Naive thymus-derived CD4-positive, alpha-beta T cell (primary cell): ENCODE data around the gene C1orf52. TPM values are rescaled to one million over a fixed set of nuclear protein-coding genes. Genes with fewer than 3 reads are reported as not detected.

Experiments used
- ATAC-seq: fragments of 150-1000 bp; cut with Tn5 transposase; 2 replicates; pipeline ENCODE4 v1.10.0; 2021; ENCODE audit warnings: mild to moderate bottlenecking, moderate library complexity
- CTCF ChIA-PET: fragments of 350-600 bp; sonication (Branson Sonifier 250); formaldehyde crosslinking; loops from one replicate; lab custom pipeline; 2021; ENCODE audit warnings: antibody characterized with exemption; lab: Charles Lee
- POLR2A ChIA-PET: fragments of 350-600 bp; sonication (Branson Sonifier 250); formaldehyde crosslinking; loops from one replicate; lab custom pipeline; 2021; ENCODE audit warnings: antibody characterized with exemption, inconsistent platforms; lab: Charles Lee
- DNase-seq, 9 donors: peaks; one replicate each; pipeline versions ENCODE4 v3.0.0 to v3.0.0-alpha.2; 2020 to 2022; ENCODE audit warnings: mixed read lengths in 1 of 9
- H3K27ac ChIP-seq: one replicate; pipeline ENCODE4 v1.7.0; 2013; ENCODE audit warnings: mild to moderate bottlenecking, low read depth, low read length, moderate library complexity
- H3K27me3 ChIP-seq, 2 donors: one replicate each; pipeline ENCODE4 v1.7.0; 2013; ENCODE audit warnings: low read length in 2 of 2, mild to moderate bottlenecking in 2 of 2, moderate library complexity in 2 of 2; ENCODE audit not compliant: control insufficient read depth in 2 of 2, insufficient read depth in 2 of 2
- H3K36me3 ChIP-seq, 3 experiments: 1 replicate in 2 of 3; 2 replicates in 1 of 3; pipeline ENCODE4 v1.7.0; 2013; ENCODE audit warnings: low read length in 3 of 3, mild to moderate bottlenecking in 3 of 3, moderate library complexity in 1 of 3; ENCODE audit not compliant: insufficient read depth in 3 of 3, control insufficient read depth in 2 of 3
- H3K4me1 ChIP-seq, 2 donors: one replicate each; pipeline ENCODE4 v1.7.0; 2013; ENCODE audit warnings: low read length in 2 of 2, mild to moderate bottlenecking in 2 of 2, moderate library complexity in 1 of 2; ENCODE audit not compliant: control insufficient read depth in 2 of 2, insufficient read depth in 2 of 2
- H3K4me3 ChIP-seq: 2 replicates; pipeline ENCODE4 v1.7.0; 2013; ENCODE audit warnings: mild to moderate bottlenecking, low read length
- H3K9me3 ChIP-seq, 3 experiments: 1 replicate in 2 of 3; 2 replicates in 1 of 3; pipeline ENCODE4 v1.7.0; 2013; ENCODE audit warnings: low read length in 3 of 3; ENCODE audit not compliant: control insufficient read depth in 2 of 3
- H3K27ac Mint-ChIP-seq, 9 donors: one replicate each; pipeline ENCODE4 v1.8.0; 2020 to 2022; ENCODE audit warnings: mixed read lengths in 9 of 9, mild to moderate bottlenecking in 8 of 9, moderate library complexity in 5 of 9, inconsistent platforms in 2 of 9
- H3K27me3 Mint-ChIP-seq, 5 donors: one replicate each; pipeline ENCODE4 v1.8.0; 2021 to 2022; ENCODE audit warnings: mixed read lengths in 5 of 5, mild to moderate bottlenecking in 1 of 5
- H3K36me3 Mint-ChIP-seq, 5 donors: one replicate each; pipeline ENCODE4 v1.8.0; 2020 to 2022; ENCODE audit warnings: mixed read lengths in 5 of 5, mild to moderate bottlenecking in 3 of 5, inconsistent platforms in 1 of 5
- H3K4me1 Mint-ChIP-seq, 7 donors: one replicate each; pipeline ENCODE4 v1.8.0; 2020 to 2022; ENCODE audit warnings: mixed read lengths in 7 of 7, mild to moderate bottlenecking in 3 of 7, inconsistent platforms in 1 of 7
- H3K4me3 Mint-ChIP-seq, 10 donors: one replicate each; pipeline ENCODE4 v1.8.0; 2020 to 2022; ENCODE audit warnings: mild to moderate bottlenecking in 10 of 10, mixed read lengths in 10 of 10, moderate library complexity in 6 of 10, inconsistent platforms in 2 of 10
- H3K9me3 Mint-ChIP-seq, 11 donors: one replicate each; pipeline ENCODE4 v1.8.0; 2020 to 2022; ENCODE audit warnings: mixed read lengths in 11 of 11, mild to moderate bottlenecking in 4 of 11, inconsistent platforms in 1 of 11, moderate library complexity in 1 of 11
- intact Hi-C, 2 donors: fragments of 100-400 bp; cut with micrococcal nuclease; formaldehyde crosslinking; loops; one replicate each; pipeline ENCODE4 v1.15.1; 2023
- polyA plus RNA-seq, 2 donors: library from polyadenylated mRNA; unstranded; fragments of 300-500 nt; fragmentation: Illumina TruSeq; gene quantifications; one replicate each; pipeline ENCODE4 v1.2.3, GENCODE V29; 2021
- total RNA-seq, 6 experiments: library from RNA in 5 of 6; stranded (reverse) in 5 of 6; gene quantifications; 1 replicate in 5 of 6; 2 replicates in 1 of 6; pipeline ENCODE4 v1.2.3 and lab custom pipeline; 2021 to 2026

The C1orf52 gene
- total and polyA plus RNA-seq, 7 experiments from 2014 or later = 25.7 to 55.4 (median 41.6) TPM

DNA sequence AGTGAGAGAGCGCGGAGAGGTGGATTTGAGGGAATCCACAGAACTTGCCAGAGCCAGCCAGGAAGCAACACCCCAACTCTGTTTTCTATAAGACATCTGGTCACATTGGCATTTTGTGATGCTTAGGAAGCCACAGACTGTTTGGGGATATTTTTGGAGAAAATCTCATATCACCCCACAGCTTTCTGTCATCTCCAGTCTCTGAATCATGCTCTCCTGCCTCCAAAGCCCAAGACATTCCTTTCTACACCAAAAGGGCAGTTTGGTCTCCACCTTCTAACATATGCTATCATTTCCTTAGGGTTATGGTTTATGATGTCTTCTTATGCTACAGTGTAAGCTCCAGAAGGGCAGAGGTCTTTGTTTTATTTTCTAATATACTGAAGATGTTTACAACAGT lies 31.4 kb upstream of the C1orf52 start:
- DNase-seq (no peak), ATAC-seq (no peak)
- Histone ChIP-seq H3K36me3 (no peaks in the 10 kb centered on the region), H3K9me3 (no peaks in the 10 kb centered on the region), H3K27me3 (no peaks in the 10 kb centered on the region), H3K4me3 (no peak overlapping the region), H3K4me1 (no peaks in the 10 kb centered on the region), H3K27ac (no peak overlapping the region)
- H3K9me3 Mint-ChIP-seq = no peaks in the 10 kb centered on the region
- ChIA-PET CTCF (no interaction called here), POLR2A (interaction anchor here (0.6 kb wide), 1 partner anchor 1901 kb away, joined by 6 read pairs; no protein-coding TSS in a partner anchor)
- H3K4me1 Mint-ChIP-seq = peaks cover 0 to 7% (median 0%) of the 10 kb centered on the region in 7 donors
- intact Hi-C loops = no loop called here
- H3K4me3 Mint-ChIP-seq = no peak overlapping the region
- no peak overlapping the region for H3K27ac Mint-ChIP-seq
- peaks cover 0 to 38% (median 0%) of the 10 kb centered on the region in 5 donors for H3K27me3 Mint-ChIP-seq
- H3K36me3 Mint-ChIP-seq = no peaks in the 10 kb centered on the region

DNA sequence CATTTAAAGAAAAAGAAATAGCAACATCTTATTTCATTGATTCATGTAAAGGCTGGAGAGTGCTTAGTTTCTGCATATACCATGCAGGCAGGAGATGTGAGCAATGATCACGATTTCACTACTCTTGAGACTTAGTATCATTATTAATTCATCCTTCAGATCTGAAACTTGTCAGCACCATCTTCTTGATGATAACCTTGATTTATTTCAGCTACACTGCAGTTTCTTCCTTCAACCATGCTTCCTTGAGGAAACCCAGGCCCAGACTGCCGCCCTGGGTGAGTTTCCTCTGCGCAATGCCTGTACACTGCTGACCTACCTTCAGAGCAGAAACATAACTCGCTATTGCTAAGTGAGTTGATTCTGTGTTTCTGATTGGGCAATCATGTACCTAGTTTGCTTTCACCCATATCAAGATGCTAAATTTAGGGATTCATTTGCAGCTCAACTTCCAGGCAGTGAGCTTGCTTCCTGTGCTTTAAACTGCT lies 30.4 kb upstream of the C1orf52 start:
- H3K36me3 Mint-ChIP-seq = no peaks in the 10 kb centered on the region
- H3K27me3 ChIP-seq = no peaks in the 10 kb centered on the region
- intact Hi-C loops = no loop called here
- DNase-seq (no peak), ATAC-seq (no peak)
- H3K9me3 ChIP-seq = no peaks in the 10 kb centered on the region
- no peak overlapping the region for H3K4me3 Mint-ChIP-seq
- peaks cover 0 to 38% (median 0%) of the 10 kb centered on the region in 5 donors for H3K27me3 Mint-ChIP-seq
- H3K27ac Mint-ChIP-seq = no peak overlapping the region
- no peaks in the 10 kb centered on the region for H3K36me3 ChIP-seq
- H3K4me1 ChIP-seq = no peaks in the 10 kb centered on the region
- POLR2A ChIA-PET = no interaction called here
- no peak overlapping the region for H3K4me3 ChIP-seq
- no peaks in the 10 kb centered on the region for H3K9me3 Mint-ChIP-seq
- CTCF ChIA-PET = no interaction called here
- peaks cover 0 to 7% (median 0%) of the 10 kb centered on the region in 7 donors for H3K4me1 Mint-ChIP-seq
- no peak overlapping the region for H3K27ac ChIP-seq

DNA sequence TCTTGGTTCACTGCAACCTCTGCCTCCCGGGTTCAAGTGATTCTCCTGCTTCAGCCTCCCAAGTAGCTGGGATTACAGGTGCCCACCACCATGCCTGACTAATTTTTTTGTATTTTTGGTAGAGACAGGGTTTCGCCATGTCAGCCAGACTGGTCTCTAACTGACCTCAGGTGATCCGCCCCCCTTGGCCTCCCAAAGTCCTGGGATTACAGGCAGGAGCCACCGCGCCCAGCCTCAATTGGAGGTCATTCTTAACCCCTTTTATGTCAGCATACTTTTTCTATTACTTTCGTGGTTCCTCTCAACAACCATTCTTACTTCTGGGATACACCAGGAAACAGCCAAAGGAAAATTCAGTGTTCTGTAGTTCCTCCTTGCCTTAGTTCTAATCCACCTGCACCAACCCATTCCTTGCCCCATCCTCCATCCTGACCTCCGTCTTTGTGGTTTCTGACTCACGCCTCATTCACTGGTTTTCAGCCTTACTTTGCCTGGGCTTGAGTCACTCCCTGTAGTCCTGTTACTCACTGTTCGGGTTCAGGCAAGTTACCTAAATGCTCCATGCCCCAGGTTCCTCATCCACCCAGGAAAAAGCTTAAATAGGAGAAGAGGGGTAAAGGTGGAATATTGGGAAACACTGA lies 29.9 kb upstream of the C1orf52 start:
- ATAC-seq (peak; percentile 27), DNase-seq (no peak)
- Mint-ChIP-seq H3K4me3 (no peak overlapping the region), H3K36me3 (no peaks in the 10 kb centered on the region), H3K27me3 (peaks cover 0 to 37% (median 0%) of the 10 kb centered on the region in 5 donors), H3K9me3 (no peaks in the 10 kb centered on the region), H3K27ac (no peak overlapping the region), H3K4me1 (peaks cover 0 to 7% (median 0%) of the 10 kb centered on the region in 7 donors)
- H3K4me1 ChIP-seq = no peaks in the 10 kb centered on the region
- ChIA-PET CTCF (no interaction called here), POLR2A (no interaction called here)
- H3K27me3 ChIP-seq = no peaks in the 10 kb centered on the region
- intact Hi-C loops = no loop called here
- no peaks in the 10 kb centered on the region for H3K9me3 ChIP-seq
- no peak overlapping the region for H3K27ac ChIP-seq
- H3K36me3 ChIP-seq = no peaks in the 10 kb centered on the region
- no peak overlapping the region for H3K4me3 ChIP-seq

DNA sequence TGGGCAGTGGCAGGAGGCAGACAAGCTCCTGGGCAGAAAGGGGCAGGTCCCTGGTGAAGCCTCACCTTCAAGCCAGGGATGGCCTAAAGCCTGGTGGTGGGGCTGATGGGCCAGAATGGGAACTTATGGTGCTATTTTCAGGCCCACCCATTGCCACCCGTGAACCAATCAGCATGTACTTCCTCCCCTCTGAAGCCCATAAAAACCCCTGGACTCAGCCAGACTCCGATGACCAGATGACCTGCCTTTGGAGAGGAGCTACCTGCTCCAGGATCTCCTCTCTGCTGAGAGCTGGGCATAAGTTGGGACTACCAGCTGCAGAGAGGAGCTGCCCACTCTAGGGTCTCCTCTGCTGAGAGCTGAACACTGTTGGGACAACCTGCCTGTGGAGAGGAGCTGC lies 24.7 kb upstream of the C1orf52 start:
- Histone ChIP-seq H3K4me1 (no peaks in the 10 kb centered on the region), H3K9me3 (no peaks in the 10 kb centered on the region), H3K27me3 (no peaks in the 10 kb centered on the region), H3K36me3 (no peaks in the 10 kb centered on the region), H3K27ac (no peak overlapping the region), H3K4me3 (no peak overlapping the region)
- no peaks in the 10 kb centered on the region for H3K36me3 Mint-ChIP-seq
- no peak for DNase-seq
- intact Hi-C loops = no loop called here
- H3K27me3 Mint-ChIP-seq = peaks cover 0 to 35% (median 0%) of the 10 kb centered on the region in 5 donors
- H3K27ac Mint-ChIP-seq = no peak overlapping the region
- ChIA-PET CTCF (interaction anchor here (0.6 kb wide), 1 partner anchor 348 kb away, joined by 3 read pairs; no protein-coding TSS in a partner anchor), POLR2A (no interaction called here)
- no peak for ATAC-seq
- peaks cover 0 to 6% (median 0%) of the 10 kb centered on the region in 7 donors for H3K4me1 Mint-ChIP-seq
- no peak overlapping the region for H3K4me3 Mint-ChIP-seq
- H3K9me3 Mint-ChIP-seq = no peaks in the 10 kb centered on the region

GRCh38 chr1:85283475-85284199 lies 24.2 kb upstream of the C1orf52 start:
- DNase-seq (no peak), ATAC-seq (no peak)
- Mint-ChIP-seq H3K4me1 (peaks cover 0 to 11% (median 4%) of the 10 kb centered on the region in 7 donors), H3K27ac (no peak overlapping the region), H3K27me3 (peaks cover 0 to 40% (median 0%) of the 10 kb centered on the region in 5 donors), H3K9me3 (no peaks in the 10 kb centered on the region), H3K36me3 (no peaks in the 10 kb centered on the region), H3K4me3 (no peak overlapping the region)
- intact Hi-C loops = no loop called here
- Histone ChIP-seq H3K4me3 (no peak overlapping the region), H3K27ac (no peak overlapping the region), H3K4me1 (no peaks in the 10 kb centered on the region), H3K9me3 (no peaks in the 10 kb centered on the region), H3K36me3 (no peaks in the 10 kb centered on the region), H3K27me3 (no peaks in the 10 kb centered on the region)
- ChIA-PET CTCF (no interaction called here), POLR2A (no interaction called here)

DNA sequence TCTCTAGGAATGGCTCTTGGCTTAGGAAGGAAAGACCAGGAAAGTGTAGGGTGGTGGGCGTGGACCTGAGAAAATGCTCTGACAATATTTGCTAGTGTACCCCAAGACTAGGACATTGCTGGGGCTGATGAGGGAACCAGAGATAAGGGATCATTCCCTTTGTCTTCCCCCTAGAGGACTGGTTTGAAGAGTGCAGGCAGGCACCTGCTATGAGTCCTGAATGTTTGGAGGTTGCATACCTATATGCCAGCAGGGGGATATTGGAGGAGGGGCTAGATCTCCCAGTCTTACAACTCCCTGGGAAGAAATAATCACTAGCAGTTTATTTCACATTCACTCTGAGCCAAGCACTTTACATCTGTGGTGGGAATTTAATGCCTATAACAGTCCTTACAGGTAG lies 23.0 kb upstream of the C1orf52 start:
- Mint-ChIP-seq H3K27ac (no peak overlapping the region), H3K27me3 (peaks cover 0 to 37% (median 0%) of the 10 kb centered on the region in 5 donors), H3K4me1 (peaks cover 0 to 14% (median 5%) of the 10 kb centered on the region in 7 donors), H3K4me3 (no peak overlapping the region), H3K36me3 (no peaks in the 10 kb centered on the region), H3K9me3 (no peaks in the 10 kb centered on the region)
- Histone ChIP-seq H3K36me3 (no peaks in the 10 kb centered on the region), H3K4me3 (no peak overlapping the region), H3K27ac (no peak overlapping the region), H3K9me3 (no peaks in the 10 kb centered on the region), H3K4me1 (no peaks in the 10 kb centered on the region), H3K27me3 (no peaks in the 10 kb centered on the region)
- DNase-seq (no peak), ATAC-seq (no peak)
- intact Hi-C loops = no loop called here
- POLR2A ChIA-PET = no interaction called here
- CTCF ChIA-PET = no interaction called here
